ENCODE results near the gene NUDT22.

The NUDT22 gene

GRCh38 chr11:64225608-64226506 lies at the start of gene NUDT22, which contains the start of gene TRPT1:
TSS of gene NUDT22 (plus strand) at chr11:64226274. CDS start at chr11:64226653, 379 bp downstream.
TSS of gene TRPT1 (minus strand) at chr11:64226186. CDS start at chr11:64225860, 326 bp downstream.
- peak; percentile 88 to 93 for DNase-seq

- no peak for DNase-seq
Observed at GRCh38 chr11:64176751-64177150, 49.3 kb upstream of the NUDT22 start.

GRCh38 chr11:64178203-64178602 lies 47.9 kb upstream of the NUDT22 start:
- no peak for DNase-seq

- no peak for DNase-seq
Observed at GRCh38 chr11:64178951-64179639, 47.0 kb upstream of the NUDT22 start.

GRCh38 chr11:64180891-64181290 lies 45.2 kb upstream of the NUDT22 start:
- no peak for DNase-seq

GRCh38 chr11:64181506-64182411 lies 44.3 kb upstream of the NUDT22 start:
- DNase-seq, result peak; percentile 32 to 35

GRCh38 chr11:64183890-64184289 lies 42.2 kb upstream of the NUDT22 start:
- DNase-seq, result no peak

GRCh38 chr11:64185175-64185692 lies 40.8 kb upstream of the NUDT22 start:
- no peak for DNase-seq

GRCh38 chr11:64185693-64186491 lies 40.2 kb upstream of the NUDT22 start, which contains the start of gene STIP1:
TSS of gene STIP1 (plus strand) at chr11:64186171. CDS start at chr11:64186262, 91 bp downstream.
- DNase-seq, result peak; percentile 97 to 99

GRCh38 chr11:64186492-64187165 lies 39.4 kb upstream of the NUDT22 start:
- peak in 1 of 2 experiments; percentile 25 for DNase-seq

- no peak for DNase-seq
Observed at GRCh38 chr11:64192434-64192833, 33.6 kb upstream of the NUDT22 start.

- DNase-seq, result no peak
Observed at GRCh38 chr11:64196626-64197025, 29.4 kb upstream of the NUDT22 start.

GRCh38 chr11:64198511-64198910 lies 27.6 kb upstream of the NUDT22 start:
- DNase-seq, result no peak

- DNase-seq, result no peak
Observed at GRCh38 chr11:64201543-64201942, 24.5 kb upstream of the NUDT22 start.

- no peak for DNase-seq
Observed at GRCh38 chr11:64202992-64203391, 23.1 kb upstream of the NUDT22 start.

GRCh38 chr11:64203421-64204079 lies 22.5 kb upstream of the NUDT22 start:
- no peak for DNase-seq

- DNase-seq, result no peak
Observed at GRCh38 chr11:64204080-64204440, 22.0 kb upstream of the NUDT22 start.

GRCh38 chr11:64204464-64204989 lies 21.5 kb upstream of the NUDT22 start:
- DNase-seq, result peak; percentile 67 to 81

GRCh38 chr11:64206457-64207255 lies 19.4 kb upstream of the NUDT22 start, which contains the start of gene FERMT3:
TSS of gene FERMT3 (plus strand) at chr11:64206721. CDS start at chr11:64207365, 644 bp downstream.
- peak; percentile 78 to 82 for DNase-seq

Measured in stimulated activated CD4-positive, alpha-beta T cell treated with anti-CD3 and anti-CD28 coated beads, Interleukin-4, amount 100 ng/mL, for 4 hours (primary cell).